ENCODE measurements around the gene MAGEE1.

Gene MAGEE1, protein sequence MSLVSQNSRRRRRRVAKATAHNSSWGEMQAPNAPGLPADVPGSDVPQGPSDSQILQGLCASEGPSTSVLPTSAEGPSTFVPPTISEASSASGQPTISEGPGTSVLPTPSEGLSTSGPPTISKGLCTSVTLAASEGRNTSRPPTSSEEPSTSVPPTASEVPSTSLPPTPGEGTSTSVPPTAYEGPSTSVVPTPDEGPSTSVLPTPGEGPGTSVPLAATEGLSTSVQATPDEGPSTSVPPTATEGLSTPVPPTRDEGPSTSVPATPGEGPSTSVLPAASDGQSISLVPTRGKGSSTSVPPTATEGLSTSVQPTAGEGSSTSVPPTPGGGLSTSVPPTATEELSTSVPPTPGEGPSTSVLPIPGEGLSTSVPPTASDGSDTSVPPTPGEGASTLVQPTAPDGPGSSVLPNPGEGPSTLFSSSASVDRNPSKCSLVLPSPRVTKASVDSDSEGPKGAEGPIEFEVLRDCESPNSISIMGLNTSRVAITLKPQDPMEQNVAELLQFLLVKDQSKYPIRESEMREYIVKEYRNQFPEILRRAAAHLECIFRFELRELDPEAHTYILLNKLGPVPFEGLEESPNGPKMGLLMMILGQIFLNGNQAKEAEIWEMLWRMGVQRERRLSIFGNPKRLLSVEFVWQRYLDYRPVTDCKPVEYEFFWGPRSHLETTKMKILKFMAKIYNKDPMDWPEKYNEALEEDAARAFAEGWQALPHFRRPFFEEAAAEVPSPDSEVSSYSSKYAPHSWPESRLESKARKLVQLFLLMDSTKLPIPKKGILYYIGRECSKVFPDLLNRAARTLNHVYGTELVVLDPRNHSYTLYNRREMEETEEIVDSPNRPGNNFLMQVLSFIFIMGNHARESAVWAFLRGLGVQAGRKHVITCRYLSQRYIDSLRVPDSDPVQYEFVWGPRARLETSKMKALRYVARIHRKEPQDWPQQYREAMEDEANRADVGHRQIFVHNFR

DNA sequence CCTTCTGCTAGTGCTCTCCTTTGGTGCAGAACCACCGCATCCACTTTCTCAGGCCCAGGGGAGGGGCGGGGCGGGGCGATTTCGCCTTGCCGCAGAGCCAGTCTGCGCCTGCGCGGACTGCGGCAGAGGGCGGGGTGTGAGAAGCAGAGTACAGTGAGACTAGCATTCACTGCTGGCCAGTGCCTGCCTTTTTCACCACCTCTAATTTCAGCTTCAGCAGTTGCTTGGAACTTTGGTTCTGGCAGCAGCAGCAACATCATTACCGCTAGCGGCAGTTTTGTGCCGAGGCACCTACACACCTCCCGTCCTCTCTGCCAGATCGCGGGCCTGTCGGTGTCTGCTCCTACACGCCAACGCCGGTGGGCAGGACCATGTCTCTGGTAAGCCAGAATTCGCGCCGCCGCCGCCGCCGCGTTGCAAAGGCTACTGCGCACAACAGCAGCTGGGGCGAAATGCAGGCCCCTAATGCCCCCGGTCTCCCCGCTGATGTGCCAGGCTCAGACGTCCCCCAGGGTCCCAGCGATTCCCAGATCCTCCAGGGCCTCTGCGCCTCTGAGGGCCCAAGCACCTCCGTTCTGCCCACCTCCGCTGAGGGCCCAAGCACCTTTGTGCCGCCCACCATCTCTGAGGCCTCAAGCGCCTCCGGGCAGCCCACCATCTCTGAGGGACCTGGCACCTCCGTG is at the start of gene MAGEE1:
Gene MAGEE1 (plus strand): TSS at position 151 of the 683 bp plus-strand sequence. CDS start 221 bp downstream, at position 372.
- in situ Hi-C loops (cut with HindIII; ENCODE audit: low pct_ligation_motif_present, low sequenced_read_pairs): no loop called here
- H3K27ac ChIP-seq: no peak within 1 kb of the TSS

DNA sequence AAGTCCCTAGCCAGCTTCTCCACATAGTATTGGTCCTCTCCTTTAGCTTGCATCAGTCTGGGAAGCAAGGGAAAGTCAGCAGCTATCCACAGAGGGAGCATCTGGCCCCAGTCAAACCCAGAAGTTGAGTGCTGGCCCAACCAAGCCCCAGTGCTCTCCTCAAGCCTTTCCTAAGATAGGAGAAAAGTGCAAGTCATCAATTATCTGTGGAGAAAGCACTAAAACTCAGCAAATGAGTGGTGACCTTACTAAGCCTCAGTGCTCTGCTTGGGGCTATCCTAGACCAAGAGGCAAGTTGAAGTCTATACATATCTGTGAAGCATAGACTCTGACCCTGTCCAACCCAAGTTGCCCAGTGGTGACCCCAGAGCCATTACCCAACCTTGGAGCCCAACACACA is 28.5 kb upstream of the MAGEE1 start:
- no peak overlapping the region for H3K4me3 ChIP-seq (ENCODE audit: low read depth, low read length)
- no peak overlapping the region for H3K27ac ChIP-seq
- no peak for TF ChIP-seq CTCF (IDR thresholded peaks at IDR 0.05; ENCODE audit: low read depth, low read length, missing control alignments)
- in situ Hi-C loops (cut with HindIII; ENCODE audit: low pct_ligation_motif_present, low sequenced_read_pairs): no loop called here
- no peaks in the 10 kb centered on the region for H3K27me3 ChIP-seq (replicated peaks)
- no peak for DNase-seq
- no peaks in the 10 kb centered on the region for H3K36me3 ChIP-seq (replicated peaks)

More for the DNA sequence above, at the start of gene MAGEE1:
- Histone ChIP-seq H3K27me3 (replicated peaks) (no peaks in the 10 kb centered on the region), H3K36me3 (replicated peaks) (no peaks in the 10 kb centered on the region), H3K4me3 (ENCODE audit: low read depth, low read length) (peak within 1 kb of the TSS; percentile 56)
- DNase-seq: peak; percentile 37
- TF ChIP-seq CTCF (IDR thresholded peaks at IDR 0.05; ENCODE audit: low read depth, low read length, missing control alignments): no peak

- in situ Hi-C loops (cut with HindIII; ENCODE audit: low pct_ligation_motif_present, low sequenced_read_pairs): no loop called here
- H3K36me3 ChIP-seq (replicated peaks): no peaks in the 10 kb centered on the region
- no peak for TF ChIP-seq CTCF (IDR thresholded peaks at IDR 0.05; ENCODE audit: low read depth, low read length, missing control alignments)
- DNase-seq: no peak
- H3K4me3 ChIP-seq (ENCODE audit: low read depth, low read length): no peak overlapping the region
- H3K27me3 ChIP-seq (replicated peaks): no peaks in the 10 kb centered on the region
- H3K27ac ChIP-seq: no peak overlapping the region
Measured at GRCh38 chrX:76407795-76408194, 19.7 kb upstream of the MAGEE1 start.

- H3K36me3 ChIP-seq (replicated peaks): no peaks in the 10 kb centered on the region
- H3K4me3 ChIP-seq (ENCODE audit: low read depth, low read length): no peak overlapping the region
- no peak for TF ChIP-seq CTCF (IDR thresholded peaks at IDR 0.05; ENCODE audit: low read depth, low read length, missing control alignments)
- no peaks in the 10 kb centered on the region for H3K27me3 ChIP-seq (replicated peaks)
- in situ Hi-C loops (cut with HindIII; ENCODE audit: low pct_ligation_motif_present, low sequenced_read_pairs): no loop called here
- no peak overlapping the region for H3K27ac ChIP-seq
- no peak for DNase-seq
Measured at GRCh38 chrX:76420237-76420636, 7.3 kb upstream of the MAGEE1 start.

GRCh38 chrX:76428243-76429130 is 977 bp downstream of the MAGEE1 start:
- in situ Hi-C loops (cut with HindIII; ENCODE audit: low pct_ligation_motif_present, low sequenced_read_pairs): no loop called here
- no peak overlapping the region for H3K27ac ChIP-seq
- H3K27me3 ChIP-seq (replicated peaks): no peaks in the 10 kb centered on the region
- no peaks in the 10 kb centered on the region for H3K36me3 ChIP-seq (replicated peaks)
- TF ChIP-seq CTCF (IDR thresholded peaks at IDR 0.05; ENCODE audit: low read depth, low read length, missing control alignments): no peak
- peak overlapping the region; percentile 56 for H3K4me3 ChIP-seq (ENCODE audit: low read depth, low read length)
- no peak for DNase-seq

Measured in brain microvascular endothelial cell (primary cell).